Activated T-helper 1 cell treated with anti-CD3 and anti-CD28 coated beads, Interleukin-2, amount 50 U/mL, for 16 hours (primary cell): ENCODE measurements around the gene SRGAP1.
"Not testable (repeated sequence)": the region's sequence is repeated elsewhere in the genome, so short reads cannot be mapped to it uniquely, and the experiment has no call there.

Source experiments
- DNase-seq, 2 donors: peaks; one replicate each; pipeline ENCODE4 v3.0.0-alpha.2; 2020; ENCODE audit warnings: low read depth in 1 of 2, low spot score in 1 of 2

Gene SRGAP1

GRCh38 chr12:64036414-64036813 lies 191.9 kb downstream of the SRGAP1 start:
- no peak for DNase-seq

GRCh38 chr12:64039281-64039871 lies 194.9 kb downstream of the SRGAP1 start:
- no peak for DNase-seq

GRCh38 chr12:64042911-64043310 lies 198.4 kb downstream of the SRGAP1 start:
- DNase-seq: no peak

GRCh38 chr12:64044191-64044590 lies 199.7 kb downstream of the SRGAP1 start:
- no peak for DNase-seq

GRCh38 chr12:64051057-64051456 lies 206.6 kb downstream of the SRGAP1 start:
- no peak for DNase-seq

- DNase-seq: no peak
Measured at GRCh38 chr12:64053117-64053516, 208.6 kb downstream of the SRGAP1 start.

GRCh38 chr12:64054079-64054520 lies 209.6 kb downstream of the SRGAP1 start:
- no peak for DNase-seq

GRCh38 chr12:64056741-64057140 lies 212.2 kb downstream of the SRGAP1 start:
- DNase-seq: no peak

- no peak for DNase-seq
Measured at GRCh38 chr12:64057706-64058105, 213.2 kb downstream of the SRGAP1 start.

GRCh38 chr12:64058541-64059265 lies 214.2 kb downstream of the SRGAP1 start:
- DNase-seq: no peak

- no peak for DNase-seq
Measured at GRCh38 chr12:64059685-64060084, 215.2 kb downstream of the SRGAP1 start.

GRCh38 chr12:64061868-64062375 lies 217.4 kb downstream of the SRGAP1 start:
- DNase-seq: no peak

GRCh38 chr12:64063121-64063520 lies 218.6 kb downstream of the SRGAP1 start:
- DNase-seq: no peak

- DNase-seq: no peak
Measured at GRCh38 chr12:64064240-64064639, 219.7 kb downstream of the SRGAP1 start.

GRCh38 chr12:64064706-64065105 lies 220.2 kb downstream of the SRGAP1 start:
- DNase-seq: no peak

GRCh38 chr12:64065881-64066451 lies 221.5 kb downstream of the SRGAP1 start:
- no peak for DNase-seq

- DNase-seq: no peak
Measured at GRCh38 chr12:64066776-64067175, 222.3 kb downstream of the SRGAP1 start.

GRCh38 chr12:64070454-64070853 lies 226.0 kb downstream of the SRGAP1 start:
- no peak for DNase-seq

- DNase-seq: no peak
Measured at GRCh38 chr12:64072916-64073575, 228.5 kb downstream of the SRGAP1 start.

GRCh38 chr12:64076565-64076964 lies 232.1 kb downstream of the SRGAP1 start:
- not testable (repeated sequence) for DNase-seq

GRCh38 chr12:64077922-64078321 lies 233.4 kb downstream of the SRGAP1 start:
- DNase-seq: no peak
